HG03135 (cell line): Measurements from ENCODE around the gene PDZD2.
"Not testable (repeated sequence)": the region's sequence is repeated elsewhere in the genome, so short reads cannot be mapped to it uniquely, and the experiment has no call there.

Source experiments
- ATAC-seq: cut with Tn5 transposase; IDR thresholded peaks from one replicate; pipeline ENCODE4 v1.9.1; 2021; ENCODE audit warnings: mild to moderate bottlenecking, moderate library complexity; ENCODE audit not compliant: unreplicated experiment

Gene PDZD2

DNA sequence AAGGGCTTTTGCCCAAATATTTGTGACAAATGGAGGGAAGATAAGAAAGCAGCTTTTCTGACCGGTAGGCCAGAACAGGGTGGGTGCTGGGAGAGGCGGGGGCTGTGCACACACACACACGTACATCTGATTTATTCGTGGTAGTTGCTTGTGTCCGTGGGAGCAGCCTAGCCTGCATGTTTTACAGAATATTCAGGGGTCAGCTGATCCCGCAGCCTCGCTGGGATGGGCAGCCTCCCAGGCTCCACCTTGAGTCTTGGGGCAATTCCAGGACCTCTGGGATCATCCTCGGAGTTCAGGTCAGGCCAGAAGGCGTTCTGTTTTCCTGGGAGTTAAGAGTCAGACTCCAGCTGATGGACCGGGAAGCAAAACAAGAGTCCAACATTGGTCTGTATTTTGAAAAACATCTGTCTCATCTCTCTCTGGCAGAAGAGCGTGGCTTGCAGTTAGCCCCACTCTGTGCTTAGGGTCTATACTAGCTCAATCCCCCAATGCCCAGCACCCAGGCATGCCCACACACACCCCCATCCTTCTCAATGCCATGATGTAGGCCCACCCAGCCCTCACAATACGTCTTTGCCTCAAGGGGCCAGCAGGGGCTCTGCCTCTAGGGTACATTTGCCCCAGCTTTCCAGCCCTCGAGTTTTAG, 324.6 kb downstream of the PDZD2 start:
- no peak for ATAC-seq

DNA sequence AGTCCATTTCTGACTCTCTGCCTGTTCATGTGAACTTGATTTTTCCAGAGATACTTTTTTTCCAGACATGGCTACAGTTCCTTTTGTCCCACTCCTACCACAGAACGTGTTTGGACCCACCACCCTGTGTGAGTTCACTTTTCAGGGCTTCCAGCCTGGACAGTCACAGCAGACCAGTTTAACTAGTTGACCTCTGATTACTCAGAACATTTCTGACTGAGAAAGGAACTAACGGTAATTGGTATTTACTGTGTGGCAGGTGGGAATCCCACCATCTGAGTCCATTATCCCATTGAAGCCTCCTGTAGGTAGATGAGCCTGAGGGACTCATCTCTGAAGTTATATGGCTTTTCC, 325.1 kb downstream of the PDZD2 start:
- ATAC-seq = no peak

DNA sequence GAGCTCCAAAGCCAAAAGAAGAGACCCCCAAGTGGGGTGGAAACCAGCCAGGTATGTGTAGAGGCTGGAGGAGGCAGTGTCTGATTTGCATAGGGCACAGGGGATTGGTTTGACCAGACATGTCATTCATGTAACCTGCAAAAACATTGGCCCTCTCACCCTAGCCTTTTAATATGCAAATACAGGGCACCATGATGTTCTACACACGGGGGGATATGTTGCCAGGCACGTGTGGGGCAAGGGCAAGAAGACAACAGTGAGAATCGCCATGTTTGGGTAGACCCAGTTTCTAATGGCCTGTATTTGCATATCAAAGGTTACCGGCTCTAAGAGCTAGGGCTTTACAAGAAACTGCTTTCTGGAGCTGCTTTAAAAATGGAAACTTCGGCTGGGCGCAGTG, 326.3 kb downstream of the PDZD2 start:
- no peak for ATAC-seq

DNA sequence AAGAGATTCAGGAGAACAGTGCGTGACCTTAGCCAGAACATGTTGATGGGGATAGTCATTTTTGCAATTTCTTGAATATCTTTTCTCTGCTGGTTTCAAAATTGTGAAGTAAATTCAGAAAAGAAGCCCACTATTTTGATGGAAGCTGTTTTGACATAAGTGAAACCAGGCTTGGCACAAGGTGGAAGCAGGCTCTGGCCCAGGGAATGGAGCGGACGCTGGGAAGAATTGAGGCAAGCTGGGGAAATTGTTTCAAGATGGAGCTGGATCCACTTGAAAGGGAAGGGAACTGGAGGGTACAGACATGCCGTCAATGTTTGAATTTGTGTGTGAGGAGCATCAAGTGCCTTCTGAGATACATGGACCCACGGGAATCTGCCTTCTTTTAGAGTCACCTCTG, 328.0 kb downstream of the PDZD2 start:
- ATAC-seq = no peak

DNA sequence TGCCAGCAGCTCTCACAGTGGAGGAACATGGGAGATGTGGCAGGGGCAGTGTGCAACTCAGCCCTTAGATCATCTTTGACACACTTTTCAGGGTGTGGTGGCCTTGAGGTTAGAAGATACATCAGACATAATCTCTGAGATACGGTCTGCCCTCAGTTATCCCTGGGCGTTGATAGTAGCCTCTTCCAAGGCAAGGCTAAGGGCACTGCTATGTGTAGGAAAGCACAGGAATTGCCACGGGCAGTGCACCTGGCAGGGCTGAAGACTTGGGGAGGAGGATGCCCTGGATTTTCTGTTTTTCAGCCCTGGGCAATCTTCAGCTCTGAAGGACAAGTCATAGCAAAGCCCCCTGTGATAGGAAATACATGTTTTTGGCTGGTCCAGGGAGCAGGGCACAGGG, 328.5 kb downstream of the PDZD2 start:
- ATAC-seq = no peak

DNA sequence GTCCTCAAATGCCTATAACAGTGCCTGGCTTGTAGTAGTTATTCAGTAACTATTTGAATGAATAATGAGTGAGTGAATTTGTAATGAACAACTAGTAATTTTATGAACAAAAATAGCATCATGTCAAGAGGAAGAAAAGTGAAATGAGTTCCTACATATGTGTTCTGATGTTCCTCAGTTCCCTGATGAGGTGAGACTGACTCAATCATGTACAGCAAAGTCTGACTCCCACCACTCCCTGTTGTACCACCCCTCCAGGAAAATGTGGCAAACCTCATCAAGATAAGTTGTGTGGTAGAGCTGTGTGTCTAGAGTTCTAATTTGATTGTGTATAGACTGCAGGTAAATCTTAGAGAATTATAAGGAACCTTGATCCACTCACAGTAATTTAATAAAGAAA, 333.6 kb downstream of the PDZD2 start:
- no peak for ATAC-seq

DNA sequence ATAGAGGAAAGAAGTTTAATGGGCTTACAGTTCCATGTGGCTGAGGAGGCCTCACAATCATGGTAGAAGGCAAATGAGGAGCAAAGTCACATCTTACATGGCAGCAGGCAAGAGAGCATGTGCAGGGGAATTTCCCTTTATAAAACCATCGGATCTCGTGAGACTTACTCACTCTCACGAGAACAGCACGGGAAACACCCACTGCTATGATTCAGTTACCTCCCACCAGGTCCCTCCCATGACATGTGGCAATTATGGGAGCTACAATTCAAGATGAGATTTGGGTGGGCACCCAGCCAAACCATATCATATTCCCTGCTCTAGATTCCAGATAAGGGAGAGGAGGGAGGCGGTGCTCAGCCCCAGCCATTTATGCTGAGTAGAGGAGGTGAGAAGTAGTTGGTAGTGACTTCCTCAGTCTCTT, 336.3 kb downstream of the PDZD2 start:
- not testable (repeated sequence) for ATAC-seq

DNA sequence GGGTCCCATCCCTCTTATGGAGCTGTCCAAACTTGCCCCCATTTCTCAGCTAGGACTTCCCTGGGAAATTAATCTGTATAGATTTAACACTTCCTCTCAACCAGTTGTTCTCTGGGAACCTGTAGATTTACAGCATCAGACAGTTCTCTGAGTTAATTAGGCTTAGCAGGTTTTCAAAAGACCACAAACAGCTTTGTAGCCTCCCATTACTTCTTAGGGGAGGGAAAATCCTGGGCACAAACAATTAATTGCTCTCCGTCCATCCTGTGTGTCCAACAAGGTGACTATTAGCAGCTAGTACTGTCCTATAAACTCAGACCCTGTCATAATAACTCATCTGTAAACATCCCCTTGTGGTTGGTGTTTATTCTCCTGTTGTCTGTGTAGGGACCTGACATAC, 337.2 kb downstream of the PDZD2 start:
- ATAC-seq = no peak

DNA sequence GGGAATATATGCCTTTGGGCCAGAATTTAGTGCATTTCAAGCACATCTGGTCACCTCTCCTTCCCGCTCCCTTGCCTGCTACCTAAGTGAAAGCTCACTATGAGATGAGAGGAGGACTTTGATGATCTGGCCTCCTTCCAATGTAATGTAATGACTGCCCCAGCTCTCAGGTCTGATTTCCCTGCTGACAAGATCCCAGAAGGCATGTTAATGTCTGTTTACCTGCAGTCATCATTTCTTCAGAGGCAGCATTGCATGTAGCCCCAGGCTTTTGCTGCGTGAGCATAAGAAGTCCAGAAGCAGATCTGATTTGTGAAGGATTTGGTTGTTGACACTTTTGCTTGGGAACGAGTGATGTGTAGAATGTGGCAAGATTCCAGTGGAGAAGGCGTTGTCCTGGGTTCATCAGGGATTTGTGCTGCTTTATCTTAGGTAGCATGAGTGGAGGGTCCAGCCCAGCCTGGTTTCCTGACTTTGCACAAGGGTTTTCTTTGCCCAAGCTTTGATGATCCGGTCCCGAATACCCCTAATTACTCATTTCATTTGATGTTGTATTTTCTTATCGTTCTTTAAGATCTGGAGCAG, 342.5 kb downstream of the PDZD2 start:
- no peak for ATAC-seq

DNA sequence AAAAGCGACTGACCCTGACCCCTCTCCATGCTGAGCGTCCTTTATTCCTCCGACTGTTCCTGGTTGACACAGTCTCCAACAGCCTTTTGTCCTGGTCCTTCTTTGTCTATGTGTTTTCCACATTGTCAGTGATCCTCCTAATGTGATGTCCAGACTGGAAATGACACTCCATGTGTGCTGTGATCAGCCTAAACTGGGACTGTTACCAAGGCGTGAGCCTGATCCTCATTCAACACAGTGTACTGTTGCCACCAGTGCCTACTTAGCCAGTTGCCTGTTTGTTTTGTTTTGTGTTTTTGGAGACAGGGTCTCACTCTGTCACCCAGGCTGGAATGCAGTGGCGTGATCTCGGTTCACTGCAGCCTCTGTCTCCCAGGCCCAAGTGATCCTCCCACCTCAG, 343.1 kb downstream of the PDZD2 start:
- no peak for ATAC-seq

DNA sequence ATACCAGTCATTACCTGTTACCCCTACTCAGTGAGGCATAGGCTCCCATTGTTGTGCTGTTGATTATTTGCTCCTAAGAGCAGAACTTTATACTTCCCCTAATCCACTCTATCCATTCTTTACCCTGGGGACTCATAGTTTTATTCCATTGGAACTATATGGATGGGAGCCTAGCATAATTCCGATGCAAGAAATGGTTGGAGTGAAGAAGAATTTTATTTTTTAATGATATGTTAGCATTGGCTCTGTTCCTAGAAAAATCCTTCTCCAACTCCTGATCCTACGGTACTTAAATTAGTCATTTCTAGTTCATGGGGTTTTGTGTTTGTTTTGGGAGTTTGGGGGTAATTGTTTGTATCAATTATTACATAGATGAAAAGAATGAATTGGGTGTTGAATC, 343.7 kb downstream of the PDZD2 start:
- ATAC-seq = no peak

DNA sequence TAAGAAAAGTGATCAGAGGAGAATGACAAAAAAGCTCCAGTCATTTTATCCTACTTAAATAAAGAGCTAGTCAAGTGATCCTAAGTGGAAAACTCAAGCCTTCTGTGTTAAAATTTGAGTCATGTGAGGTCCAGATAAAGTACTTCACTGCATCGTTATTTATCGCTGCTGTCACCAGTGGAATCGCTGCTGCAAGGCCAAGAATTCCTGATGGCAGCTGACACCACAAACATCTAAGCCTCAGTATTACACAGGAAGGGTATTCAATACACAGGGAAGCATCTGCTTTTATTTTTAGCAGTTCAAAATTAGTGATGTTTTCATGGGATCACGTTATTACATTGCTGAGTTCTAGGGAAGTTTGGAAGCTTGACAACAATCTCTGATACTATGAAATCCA, 344.9 kb downstream of the PDZD2 start:
- ATAC-seq = no peak

DNA sequence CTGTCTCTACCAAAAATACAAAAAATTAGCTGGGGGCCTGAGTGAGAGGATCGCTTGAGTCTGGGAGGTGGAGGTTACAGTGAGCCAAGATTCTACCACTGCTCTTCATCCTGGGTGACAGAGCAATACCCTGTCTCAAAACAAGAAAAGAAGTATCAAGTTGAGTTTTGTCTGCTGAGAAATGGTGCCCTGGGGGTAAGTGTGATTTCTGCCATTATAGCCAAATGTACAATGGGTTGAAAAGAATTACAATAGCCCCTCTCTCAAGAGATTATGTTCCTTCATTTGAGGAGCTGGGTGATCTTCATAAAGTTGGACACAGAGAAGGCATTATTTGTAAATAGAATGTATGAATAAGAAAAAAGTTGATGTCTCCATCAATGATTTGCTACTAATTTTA, 345.8 kb downstream of the PDZD2 start:
- no peak for ATAC-seq

DNA sequence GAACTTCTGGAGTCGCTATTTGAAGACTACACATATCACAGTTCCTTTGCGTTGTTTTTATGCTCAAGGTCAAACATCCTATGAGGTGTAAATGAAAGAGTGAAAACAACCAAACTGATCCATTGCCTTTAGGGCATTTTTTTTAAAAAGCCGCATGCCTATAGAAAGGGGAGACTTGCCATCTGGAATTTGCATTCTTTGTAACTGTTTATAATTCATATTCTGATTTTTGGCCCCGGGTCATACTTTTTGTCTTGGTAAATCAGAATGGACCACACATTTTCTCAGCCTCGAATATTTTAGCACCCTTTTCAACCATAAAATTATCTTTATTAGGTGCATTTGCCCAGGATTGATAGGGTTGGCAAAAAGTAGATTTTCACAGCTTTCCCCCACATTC, 347.2 kb downstream of the PDZD2 start:
- no peak for ATAC-seq

DNA sequence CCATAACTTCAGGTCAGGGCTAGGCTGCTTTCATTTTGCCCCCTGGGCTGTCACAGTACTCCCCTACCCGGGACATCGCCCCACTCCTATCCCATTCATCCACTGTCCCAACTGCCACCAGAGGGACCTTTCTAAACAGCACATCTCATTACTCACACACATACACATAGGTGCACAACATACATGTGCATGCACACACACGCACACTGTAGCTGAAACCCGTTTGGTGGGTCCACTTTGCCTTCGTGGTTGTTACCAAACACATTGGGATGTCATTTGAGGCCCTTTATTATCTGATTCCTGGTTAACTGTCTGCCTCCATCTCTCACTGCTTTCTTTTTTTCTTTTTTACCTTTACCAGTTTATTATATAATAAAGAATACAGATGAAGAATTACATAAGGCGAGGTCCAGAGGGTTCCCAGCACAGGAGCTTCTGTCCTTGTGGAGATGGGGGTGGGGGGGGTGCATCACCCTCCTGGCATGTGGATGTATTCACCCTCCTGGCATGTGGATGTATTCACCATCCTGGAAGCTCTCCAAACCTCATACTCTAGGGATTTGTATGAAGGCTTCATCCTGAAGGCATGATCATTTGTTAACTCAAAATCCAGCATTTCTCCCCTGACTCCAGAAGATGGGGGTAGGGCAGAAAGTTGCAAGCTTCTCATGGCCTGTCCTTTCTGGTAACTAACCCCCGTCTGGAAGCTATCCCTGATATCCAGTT, 349.2 kb downstream of the PDZD2 start:
- no peak for ATAC-seq

DNA sequence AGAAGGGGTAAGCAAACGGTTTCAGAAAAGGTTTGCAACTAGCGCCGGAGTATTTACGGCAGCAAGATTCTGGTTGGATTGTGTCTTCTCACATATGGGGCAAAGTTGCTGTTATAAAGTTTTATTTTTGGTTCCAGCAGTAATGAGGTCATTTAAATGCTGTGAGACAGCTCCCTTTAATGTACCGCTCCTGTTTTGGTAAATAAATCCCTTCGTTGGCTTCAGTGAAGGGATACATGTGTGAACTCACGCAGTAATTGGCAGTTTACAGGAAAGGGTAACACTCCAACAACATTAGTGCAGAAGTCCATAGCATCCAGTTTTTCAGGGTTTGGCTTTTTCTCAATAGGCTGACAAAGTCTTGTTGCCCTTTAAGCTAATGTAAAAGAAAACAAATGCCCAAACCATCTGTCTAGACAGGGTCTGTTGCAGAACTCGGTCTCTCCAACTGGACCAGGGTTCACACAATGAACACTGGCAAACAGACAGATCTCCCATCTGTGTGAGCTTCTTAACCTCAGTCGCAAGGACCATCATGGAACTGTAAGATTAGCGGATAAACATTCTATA, 351.2 kb downstream of the PDZD2 start:
- no peak for ATAC-seq

DNA sequence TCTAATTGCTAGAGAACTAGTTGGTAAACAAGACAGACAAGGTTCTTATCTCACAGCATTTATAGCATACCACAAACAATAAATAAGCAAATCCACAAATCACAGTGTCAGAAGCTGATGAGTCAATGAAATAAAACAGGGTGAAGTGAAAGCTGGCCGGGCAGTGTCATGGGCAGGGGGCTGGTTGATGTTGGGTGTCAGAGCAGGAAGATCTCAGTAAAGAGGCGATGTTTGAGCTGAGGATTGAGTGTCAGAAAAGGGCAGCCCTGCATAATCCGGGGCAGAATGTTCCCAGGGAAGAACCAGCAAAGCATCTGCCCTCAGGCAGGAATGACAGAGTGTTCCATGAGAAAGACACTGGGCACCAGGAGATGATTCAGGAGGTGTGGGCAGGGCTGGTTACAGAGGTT, 351.8 kb downstream of the PDZD2 start:
- no peak for ATAC-seq

DNA sequence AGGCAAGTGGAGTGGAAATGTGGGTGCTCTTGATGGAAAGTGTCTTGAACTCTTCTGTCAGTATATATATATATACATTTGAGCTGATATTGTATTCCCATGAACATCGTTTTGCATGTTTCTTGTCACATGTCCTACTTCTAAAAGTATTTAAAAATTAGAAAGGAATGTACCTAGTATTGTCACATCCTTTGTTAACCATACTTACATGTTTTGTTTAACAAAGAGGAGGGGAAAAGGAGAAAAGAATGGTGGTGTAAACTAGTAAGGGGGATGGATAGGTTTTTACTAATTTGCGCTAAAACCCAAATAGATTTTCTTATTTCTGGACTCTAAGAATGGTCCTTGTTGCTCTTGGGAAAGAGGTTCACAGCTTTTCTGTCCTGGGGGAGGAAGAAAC, 353.4 kb downstream of the PDZD2 start:
- no peak for ATAC-seq

DNA sequence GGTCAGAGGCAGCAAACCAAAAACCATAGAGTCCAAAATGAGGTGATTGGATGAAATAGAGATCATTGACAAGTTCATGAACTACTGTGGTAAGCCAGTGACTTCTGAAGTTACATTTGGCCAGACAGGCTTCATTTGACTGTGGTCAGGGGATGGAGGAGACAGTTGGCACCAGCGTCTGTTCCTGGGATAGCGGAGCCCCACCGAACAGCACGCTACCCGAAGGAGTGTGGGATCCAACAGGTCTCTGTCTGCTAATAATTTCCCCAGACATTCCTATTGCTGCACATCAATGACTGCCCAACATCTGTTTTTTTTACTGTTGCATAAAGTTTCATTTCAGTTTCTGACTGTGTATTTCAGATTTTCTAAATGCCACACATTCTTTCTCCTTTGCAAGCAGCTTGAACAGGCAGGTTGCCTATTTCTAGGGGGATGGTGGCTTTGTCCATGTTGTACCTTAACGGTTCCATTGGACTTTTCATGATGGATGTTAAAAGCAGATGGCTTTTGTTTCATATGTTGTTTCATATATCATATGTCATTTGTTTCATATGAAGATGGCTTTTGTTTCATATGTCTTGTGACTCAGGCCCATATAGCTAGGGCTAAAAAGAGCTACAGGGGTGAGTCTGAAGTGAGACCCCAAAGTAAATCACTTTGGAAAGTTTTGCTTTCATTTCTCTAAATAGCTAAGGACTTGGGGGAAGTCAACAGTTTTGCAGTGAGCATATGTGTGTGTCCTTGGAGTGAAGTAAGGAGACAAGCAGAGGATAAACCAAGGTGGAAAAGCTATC, 354.4 kb downstream of the PDZD2 start:
- ATAC-seq = peak; percentile 49

DNA sequence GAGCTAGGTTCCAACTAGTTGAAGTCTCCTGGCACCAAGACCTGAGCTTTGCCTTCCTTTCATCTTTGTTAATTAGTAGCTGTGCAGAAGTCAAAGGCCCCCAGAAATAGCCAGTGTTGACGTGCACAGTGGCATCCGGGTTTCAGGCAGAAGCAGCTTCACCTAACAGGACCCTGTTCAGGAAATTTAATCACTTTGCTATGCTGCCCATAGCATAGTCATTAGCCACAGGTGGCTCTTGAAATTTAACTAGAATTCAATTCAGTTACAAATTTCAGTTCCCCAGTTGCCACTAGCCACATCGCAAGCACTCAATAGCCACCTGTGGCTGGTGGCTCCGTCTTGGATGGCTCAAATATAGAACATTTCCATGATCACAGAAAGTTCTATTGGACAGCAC, 356.1 kb downstream of the PDZD2 start:
- ATAC-seq = peak; percentile 79

DNA sequence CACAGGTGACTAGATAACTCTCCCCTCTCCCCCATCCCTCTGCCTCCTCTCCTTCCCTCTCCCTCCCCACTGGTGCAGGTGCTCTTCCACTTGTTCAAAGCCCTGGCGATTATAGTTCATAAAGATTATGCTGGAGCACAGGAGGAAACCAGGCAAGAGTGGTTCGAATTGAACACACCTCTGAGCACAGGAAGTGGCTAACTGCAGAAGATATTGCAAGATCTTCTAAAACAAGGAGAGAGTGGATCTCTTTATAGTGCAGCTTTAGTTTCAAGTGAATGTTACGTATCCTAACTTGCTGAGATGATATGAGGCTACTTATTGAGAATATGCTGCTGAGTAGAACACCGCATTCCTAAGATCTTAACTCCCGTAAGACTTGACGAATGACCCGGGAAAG, 356.8 kb downstream of the PDZD2 start:
- ATAC-seq = no peak
